GM12873 (cell line): ENCODE results near the gene NUP160.

Experiments used
- CTCF ChIP-seq: IDR thresholded peaks from 2 replicates; pipeline ENCODE4 v1.5.1; 2012; ENCODE audit warnings: low read depth, mild to moderate bottlenecking, moderate library complexity, low read length, control low read depth; ENCODE audit not compliant: insufficient read depth; ENCODE audit errors: missing control alignments

The NUP160 gene

GRCh38 chr11:47863189-47863897 is 15.2 kb upstream of the NUP160 start:
- no peak for TF ChIP-seq CTCF

- no peak for TF ChIP-seq CTCF
Observed at GRCh38 chr11:47861728-47862127, 13.6 kb upstream of the NUP160 start.

GRCh38 chr11:47860536-47860935 is 12.4 kb upstream of the NUP160 start:
- no peak for TF ChIP-seq CTCF

- TF ChIP-seq CTCF = no peak
Observed at GRCh38 chr11:47857892-47858543, 9.9 kb upstream of the NUP160 start.

- no peak for TF ChIP-seq CTCF
Observed at GRCh38 chr11:47857485-47857884, 9.3 kb upstream of the NUP160 start.

GRCh38 chr11:47856186-47856585 is 8.0 kb upstream of the NUP160 start:
- TF ChIP-seq CTCF = no peak

GRCh38 chr11:47854667-47855066 is 6.5 kb upstream of the NUP160 start:
- TF ChIP-seq CTCF = no peak
